Osteocyte (in vitro differentiated cells): ENCODE results near the gene RAD51B. TPM values are rescaled to one million over a fixed set of nuclear protein-coding genes. Genes with fewer than 3 reads are reported as not detected.
A peak's percentile ranks its signal among the peaks of the same experiment; 100 is the strongest.

Experiments
- DNase-seq: peaks from one replicate; pipeline ENCODE4 v3.0.0; 2021; ENCODE audit warnings: mixed read lengths; ENCODE audit not compliant: unreplicated experiment; ENCODE audit errors: extremely low spot score
- H3K27ac Mint-ChIP-seq: one replicate; pipeline ENCODE4 v1.8.0; 2021; ENCODE audit warnings: mild to moderate bottlenecking, mixed read lengths; ENCODE audit not compliant: unreplicated experiment
- H3K27me3 Mint-ChIP-seq: one replicate; pipeline ENCODE4 v1.8.0; 2021; ENCODE audit warnings: mixed read lengths; ENCODE audit not compliant: unreplicated experiment
- H3K36me3 Mint-ChIP-seq: one replicate; pipeline ENCODE4 v1.8.0; 2021; ENCODE audit warnings: mixed read lengths; ENCODE audit not compliant: unreplicated experiment
- H3K4me1 Mint-ChIP-seq: one replicate; pipeline ENCODE4 v1.8.0; 2021; ENCODE audit warnings: mixed read lengths; ENCODE audit not compliant: unreplicated experiment
- H3K4me3 Mint-ChIP-seq: one replicate; pipeline ENCODE4 v1.8.0; 2021; ENCODE audit warnings: mild to moderate bottlenecking, moderate library complexity, mixed read lengths; ENCODE audit not compliant: unreplicated experiment
- H3K9me3 Mint-ChIP-seq: one replicate; pipeline ENCODE4 v1.8.0; 2021; ENCODE audit warnings: mixed read lengths; ENCODE audit not compliant: unreplicated experiment
- CTCF ChIP-seq: fragments of 200-600 bp; sonication (generic); IDR thresholded peaks from 2 replicates; pipeline ENCODE4 v1.5.0; 2021; ENCODE audit warnings: antibody characterized with exemption, mild to moderate bottlenecking, moderate library complexity
- total RNA-seq: library from RNA; stranded (reverse); gene quantifications from 2 replicates; pipeline ENCODE4 v1.2.1, GENCODE V29; 2021

Gene RAD51B
- total RNA-seq, 1 donor from 2014 or later: 12.7 TPM

GRCh38 chr14:68691792-68692118 is 872.2 kb downstream of the RAD51B start:
- Mint-ChIP-seq H3K36me3 (no peaks in the 10 kb centered on the region), H3K4me3 (no peak overlapping the region), H3K4me1 (peaks cover 57% of the 10 kb centered on the region), H3K9me3 (no peaks in the 10 kb centered on the region), H3K27me3 (no peaks in the 10 kb centered on the region), H3K27ac (no peak overlapping the region)
- no peak for DNase-seq
- no peak for TF ChIP-seq CTCF

- no peak overlapping the region for H3K4me3 Mint-ChIP-seq
- H3K27me3 Mint-ChIP-seq: no peaks in the 10 kb centered on the region
- no peak for DNase-seq
- no peak overlapping the region for H3K27ac Mint-ChIP-seq
- H3K9me3 Mint-ChIP-seq: no peaks in the 10 kb centered on the region
- TF ChIP-seq CTCF: no peak
- peaks cover 54% of the 10 kb centered on the region for H3K4me1 Mint-ChIP-seq
- no peaks in the 10 kb centered on the region for H3K36me3 Mint-ChIP-seq
These were observed 872.6 kb downstream of the RAD51B start for GRCh38 chr14:68692216-68692615.

- H3K27ac Mint-ChIP-seq: no peak overlapping the region
- H3K9me3 Mint-ChIP-seq: no peaks in the 10 kb centered on the region
- H3K27me3 Mint-ChIP-seq: no peaks in the 10 kb centered on the region
- peaks cover 45% of the 10 kb centered on the region for H3K4me1 Mint-ChIP-seq
- TF ChIP-seq CTCF: no peak
- H3K4me3 Mint-ChIP-seq: no peak overlapping the region
- DNase-seq: no peak
- H3K36me3 Mint-ChIP-seq: no peaks in the 10 kb centered on the region
These were observed 873.6 kb downstream of the RAD51B start for GRCh38 chr14:68692916-68693771.

- Mint-ChIP-seq H3K4me3 (no peak overlapping the region), H3K36me3 (no peaks in the 10 kb centered on the region), H3K27ac (no peak overlapping the region), H3K4me1 (peaks cover 37% of the 10 kb centered on the region), H3K9me3 (no peaks in the 10 kb centered on the region), H3K27me3 (no peaks in the 10 kb centered on the region)
- DNase-seq: no peak
- TF ChIP-seq CTCF: no peak
These were observed 874.3 kb downstream of the RAD51B start for GRCh38 chr14:68693926-68694325.

- DNase-seq: no peak
- TF ChIP-seq CTCF: no peak
- H3K27me3 Mint-ChIP-seq: no peaks in the 10 kb centered on the region
- H3K4me1 Mint-ChIP-seq: peaks cover 30% of the 10 kb centered on the region
- H3K9me3 Mint-ChIP-seq: no peaks in the 10 kb centered on the region
- H3K36me3 Mint-ChIP-seq: no peaks in the 10 kb centered on the region
- H3K27ac Mint-ChIP-seq: peak overlapping the region; percentile 81
- no peak overlapping the region for H3K4me3 Mint-ChIP-seq
These were observed 875.1 kb downstream of the RAD51B start for GRCh38 chr14:68694516-68695235.
